HG02943 (cell line): ENCODE data around the gene TBC1D3I.
A peak's percentile ranks its signal among the peaks of the same experiment; 100 is the strongest.
"Not testable (repeated sequence)": the region's sequence is repeated elsewhere in the genome, so short reads cannot be mapped to it uniquely, and the experiment has no call there.

Experiments used
- ATAC-seq: cut with Tn5 transposase; IDR thresholded peaks from one replicate; pipeline ENCODE4 v1.9.1; 2021; ENCODE audit warnings: mild to moderate bottlenecking, low read depth, moderate library complexity; ENCODE audit not compliant: unreplicated experiment

Gene TBC1D3I

GRCh38 chr17:36264470-36264869, at the start of gene TBC1D3I:
Gene TBC1D3I, minus strand, starts transcription at chr17:36264570. Its CDS starts 1,585 bp downstream, at chr17:36262985.
- ATAC-seq: not testable (repeated sequence)

- not testable (repeated sequence) for ATAC-seq
Observed at GRCh38 chr17:36295161-36295560, 30.8 kb upstream of the TBC1D3I start.

- ATAC-seq: not testable (repeated sequence)
Observed at GRCh38 chr17:36289965-36290612, 25.7 kb upstream of the TBC1D3I start.

- ATAC-seq: not testable (repeated sequence)
Observed at GRCh38 chr17:36284219-36284618, 19.8 kb upstream of the TBC1D3I start.

- ATAC-seq: not testable (repeated sequence)
Observed at GRCh38 chr17:36283256-36283655, 18.9 kb upstream of the TBC1D3I start.

GRCh38 chr17:36242046-36242445, 22.3 kb downstream of the TBC1D3I start:
- ATAC-seq: not testable (repeated sequence)

GRCh38 chr17:36229644-36230043, 34.7 kb downstream of the TBC1D3I start:
- ATAC-seq: not testable (repeated sequence)

GRCh38 chr17:36222967-36223366, 41.4 kb downstream of the TBC1D3I start:
- not testable (repeated sequence) for ATAC-seq

GRCh38 chr17:36221581-36222100, 42.7 kb downstream of the TBC1D3I start:
- not testable (repeated sequence) for ATAC-seq

- ATAC-seq: not testable (repeated sequence)
Observed at GRCh38 chr17:36220737-36221580, 43.4 kb downstream of the TBC1D3I start.

- ATAC-seq: not testable (repeated sequence)
Observed at GRCh38 chr17:36219556-36219955, 44.8 kb downstream of the TBC1D3I start.

GRCh38 chr17:36215406-36216308, 48.7 kb downstream of the TBC1D3I start:
- ATAC-seq: not testable (repeated sequence)

GRCh38 chr17:36214918-36215317, 49.5 kb downstream of the TBC1D3I start:
- ATAC-seq: no peak

- no peak for ATAC-seq
Observed at GRCh38 chr17:36213695-36214094, 50.7 kb downstream of the TBC1D3I start.

- no peak for ATAC-seq
Observed at GRCh38 chr17:36212966-36213365, 51.4 kb downstream of the TBC1D3I start.

GRCh38 chr17:36212272-36212605, 52.1 kb downstream of the TBC1D3I start:
- ATAC-seq: no peak

- not testable (repeated sequence) for ATAC-seq
Observed at GRCh38 chr17:36211484-36212271, 52.7 kb downstream of the TBC1D3I start.

- peak; percentile 58 for ATAC-seq
Observed at GRCh38 chr17:36210439-36211211, 53.7 kb downstream of the TBC1D3I start, which contains the start of gene CCL4L2. Gene CCL4L2, plus strand, starts transcription at chr17:36211063.

GRCh38 chr17:36209575-36209974, 54.8 kb downstream of the TBC1D3I start:
- no peak for ATAC-seq
